Activated CD8-positive, alpha-beta memory T cell treated with anti-CD3 and anti-CD28 coated beads, Interleukin-2, amount 50 U/mL, for 1 hour (primary cell): ENCODE measurements around the gene BLMH.
"Not testable (repeated sequence)": the region's sequence is repeated elsewhere in the genome, so short reads cannot be mapped to it uniquely, and the experiment has no call there.

ENCODE experiments used
- DNase-seq: peaks from one replicate; pipeline ENCODE4 v3.0.0-alpha.2; 2020; ENCODE audit errors: extremely low read depth

Gene BLMH

GRCh38 chr17:30249460-30249859, 42.3 kb downstream of the BLMH start:
- DNase-seq = no peak

- no peak for DNase-seq
These were observed 43.0 kb downstream of the BLMH start for GRCh38 chr17:30248786-30249185.

- DNase-seq = no peak
These were observed 45.3 kb downstream of the BLMH start for GRCh38 chr17:30246460-30246859.

GRCh38 chr17:30244853-30245385, 46.8 kb downstream of the BLMH start:
- DNase-seq = no peak

- no peak for DNase-seq
These were observed 48.2 kb downstream of the BLMH start for GRCh38 chr17:30243568-30243967.

GRCh38 chr17:30243002-30243401, 48.7 kb downstream of the BLMH start:
- DNase-seq = no peak

GRCh38 chr17:30241051-30241450, 50.7 kb downstream of the BLMH start:
- no peak for DNase-seq

- DNase-seq = no peak
These were observed 51.6 kb downstream of the BLMH start for GRCh38 chr17:30240177-30240576.

GRCh38 chr17:30239089-30239462, 52.7 kb downstream of the BLMH start:
- no peak for DNase-seq

GRCh38 chr17:30238387-30239088, 53.2 kb downstream of the BLMH start:
- no peak for DNase-seq

- no peak for DNase-seq
These were observed 53.8 kb downstream of the BLMH start for GRCh38 chr17:30238003-30238344.

GRCh38 chr17:30237296-30238002, 54.3 kb downstream of the BLMH start:
- no peak for DNase-seq

- DNase-seq = no peak
These were observed 55.0 kb downstream of the BLMH start for GRCh38 chr17:30236766-30237165.

GRCh38 chr17:30236297-30236624, 55.5 kb downstream of the BLMH start:
- no peak for DNase-seq

- DNase-seq = no peak
These were observed 56.1 kb downstream of the BLMH start, which contains the start of gene SLC6A4 for GRCh38 chr17:30235386-30236296. Gene SLC6A4, minus strand, starts transcription at chr17:30235697. Its CDS starts 13,739 bp downstream, at chr17:30221958.

- DNase-seq = no peak
These were observed 56.8 kb downstream of the BLMH start for GRCh38 chr17:30234964-30235363.

- DNase-seq = no peak
These were observed 57.4 kb downstream of the BLMH start for GRCh38 chr17:30234296-30234695.

- DNase-seq = no peak
These were observed 58.8 kb downstream of the BLMH start for GRCh38 chr17:30232824-30233427.

GRCh38 chr17:30232015-30232823, 59.5 kb downstream of the BLMH start:
- DNase-seq = no peak

- no peak for DNase-seq
These were observed 61.1 kb downstream of the BLMH start for GRCh38 chr17:30230596-30231125.

- DNase-seq = not testable (repeated sequence)
These were observed 61.7 kb downstream of the BLMH start for GRCh38 chr17:30230009-30230408.
